Spleen (tissue), 11 donors: ENCODE results near the gene PAPPA. TPM values are rescaled to one million over a fixed set of nuclear protein-coding genes. Genes with fewer than 3 reads are reported as not detected.

Experiments
- DNase-seq: peaks from one replicate; pipeline ENCODE4 v3.0.0-alpha.2; 2020
- H3K27ac ChIP-seq, 8 donors: fragments of 200-600 bp; sonication (generic) in 7 of 8; 1 replicate in 4 of 8; 2 replicates in 4 of 8; pipeline versions ENCODE4 v1.5.0 to v1.8.0; 2016 to 2021; ENCODE audit warnings: inconsistent platforms in 4 of 8, mild to moderate bottlenecking in 4 of 8, moderate library complexity in 1 of 8
- H3K27me3 ChIP-seq, 7 donors: fragments of 200-600 bp; sonication (generic) in 6 of 7; replicated peaks in 1 of 7; 1 replicate in 4 of 7; 2 replicates in 3 of 7; pipeline versions ENCODE4 v1.5.0 to v1.8.0; 2016 to 2021; ENCODE audit warnings: inconsistent platforms in 3 of 7, mild to moderate bottlenecking in 1 of 7
- H3K36me3 ChIP-seq, 6 donors: fragments of 200-600 bp; sonication (generic) in 5 of 6; 1 replicate in 4 of 6; 2 replicates in 2 of 6; pipeline versions ENCODE4 v1.5.0 to v1.8.0; 2016 to 2021; ENCODE audit warnings: inconsistent platforms in 2 of 6
- H3K4me1 ChIP-seq, 6 donors: fragments of 200-600 bp; sonication (generic) in 5 of 6; 1 replicate in 3 of 6; 2 replicates in 3 of 6; pipeline versions ENCODE4 v1.5.0 to v1.8.0; 2016 to 2021; ENCODE audit warnings: inconsistent platforms in 3 of 6
- H3K4me3 ChIP-seq, 8 donors: fragments of 200-600 bp; sonication (generic) in 7 of 8; 1 replicate in 4 of 8; 2 replicates in 4 of 8; pipeline versions ENCODE4 v1.5.0 to v1.8.0; 2016 to 2021; ENCODE audit warnings: inconsistent platforms in 4 of 8, mild to moderate bottlenecking in 4 of 8, moderate library complexity in 2 of 8
- H3K9me3 ChIP-seq, 8 donors: fragments of 200-600 bp; sonication (generic) in 7 of 8; 1 replicate in 4 of 8; 2 replicates in 4 of 8; pipeline versions ENCODE4 v1.5.0 to v1.8.0; 2016 to 2021; ENCODE audit warnings: inconsistent platforms in 4 of 8
- POLR2A ChIP-seq, 3 donors: fragments of 450-650 bp; IDR thresholded peaks; one replicate each; pipeline ENCODE4 v1.5.1; 2017; ENCODE audit warnings: antibody characterized with exemption in 3 of 3, mild to moderate bottlenecking in 1 of 3
- POLR2AphosphoS5 ChIP-seq, 3 donors: sonication (generic); formaldehyde crosslinking; IDR thresholded peaks; one replicate each; pipeline ENCODE4 v1.5.1; 2017; ENCODE audit warnings: antibody characterized with exemption in 3 of 3
- WGBS, 5 donors: extraction: QIAGEN DNeasy Blood & Tissue Kit in 3 of 5; methylation state at CpG; one replicate each; pipeline versions ENCODE4 v1.1.5 to v1.1.7; 2013 to 2018; 5-methylcytosine and 5-hydroxymethylcytosine counted together
- intact Hi-C: fragments of 100-400 bp; cut with DNase I; formaldehyde crosslinking; loops from one replicate; pipeline ENCODE4 v1.15.0; 2023; ENCODE audit warnings: low total_unique reads
- polyA plus RNA-seq, 3 donors: library from polyadenylated mRNA; stranded (reverse); fragments of 200-250 nt; gene quantifications; one replicate each; pipeline ENCODE4 v1.2.1, GENCODE V29; 2013
- total RNA-seq, 7 donors: library from RNA; depleted of rRNA in 3 of 7; stranded (reverse); fragments of >200 nt in 3 of 7; fragmentation: NEBNext Ultra II Directional in 4 of 7; extraction: Animal tissue kit (Norgen Biotek cat#: 25700) in 4 of 7; gene quantifications; one replicate each; pipeline versions ENCODE4 v1.1.0 to v1.2.1, GENCODE V29; 2016 to 2021
- TF ChIP-seq, protein P1 (sequence below), 11 experiments: fragments of 200-600 bp in 7 of 11; fragments of 450-650 bp in 4 of 11; sonication (generic) in 4 of 11; IDR thresholded peaks in 8 of 11; conservative IDR thresholded peaks in 3 of 11; 1 replicate in 7 of 11; 2 replicates in 4 of 11; pipeline versions ENCODE4 v1.4.0 to v1.8.0; 2016 to 2021; ENCODE audit warnings: antibody characterized with exemption in 11 of 11, inconsistent platforms in 4 of 11, mild to moderate bottlenecking in 1 of 11
- donor health status: healthy with polysubstance abuse.
- donor health status: DM: no; HTN: no; CAD: no; lungs with moderate emphysema.
- donor health status: DM: no; HTN: no; CAD: no.
- donor health status: Bipolar disorder and iron deficiency.
- donor health status: healthy.
- donor health status: DM: no; HTN: no; CAD: no.
- donor health status: DM: yes; HTN: yes; CAD: no.

The PAPPA gene
- total and polyA plus RNA-seq, 10 donors, result 0.13 to 1.4 (median 0.45) TPM

DNA sequence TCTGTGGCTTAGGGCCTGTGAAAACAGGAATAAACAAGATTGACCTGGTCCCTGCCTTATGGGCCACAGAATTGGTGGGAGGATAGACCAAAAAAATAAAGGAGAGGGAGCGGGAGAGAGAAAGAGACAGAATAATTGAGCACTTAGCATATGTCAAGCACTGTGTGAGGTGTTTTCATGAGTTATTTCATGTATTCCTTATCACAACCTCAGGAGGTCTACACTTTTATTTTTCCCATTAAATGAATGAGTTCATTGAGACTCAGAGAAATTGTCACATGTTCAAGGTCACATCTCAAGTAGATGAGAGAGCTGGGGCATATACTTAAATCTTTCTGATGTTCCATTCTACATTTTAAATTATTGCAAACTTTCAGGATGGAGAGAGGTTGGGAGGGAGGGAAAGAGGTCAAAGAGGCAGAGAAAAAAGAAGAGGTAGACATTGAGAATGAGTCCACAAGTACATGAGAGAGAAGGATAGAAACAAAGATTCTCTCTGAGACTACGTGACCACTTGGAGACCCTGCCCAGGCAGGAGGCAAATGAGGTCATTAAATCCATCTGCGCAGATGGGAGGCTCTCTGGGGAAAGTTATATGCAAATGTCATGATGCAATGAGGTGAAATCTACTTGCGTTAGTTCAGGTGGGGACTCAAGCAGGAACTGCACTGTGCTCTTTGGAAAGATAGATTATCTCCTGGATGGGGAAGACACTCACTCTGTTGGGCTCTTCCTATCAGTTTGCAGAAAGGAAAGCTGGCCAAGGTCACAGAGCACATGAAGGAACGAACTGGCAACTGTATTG lies 241.5 kb downstream of the PAPPA start:
- Histone ChIP-seq H3K36me3 (no peaks in the 10 kb centered on the region), H3K4me1 (no peaks in the 10 kb centered on the region), H3K27me3 (no peaks in the 10 kb centered on the region), H3K4me3 (no peak overlapping the region), H3K9me3 (no peaks in the 10 kb centered on the region), H3K27ac (no peak overlapping the region)
- WGBS, 5 donors, result 71 to 86% (median 80%) methylated on average over 5 of the region's 5 CpGs
- DNase-seq, result no peak
- intact Hi-C loops, result no loop called here
- TF ChIP-seq POLR2A (IDR thresholded peaks at IDR 0.05), result no peak
- TF ChIP-seq POLR2AphosphoS5 (IDR thresholded peaks at IDR 0.05), result no peak
- TF ChIP-seq, protein P1, sequence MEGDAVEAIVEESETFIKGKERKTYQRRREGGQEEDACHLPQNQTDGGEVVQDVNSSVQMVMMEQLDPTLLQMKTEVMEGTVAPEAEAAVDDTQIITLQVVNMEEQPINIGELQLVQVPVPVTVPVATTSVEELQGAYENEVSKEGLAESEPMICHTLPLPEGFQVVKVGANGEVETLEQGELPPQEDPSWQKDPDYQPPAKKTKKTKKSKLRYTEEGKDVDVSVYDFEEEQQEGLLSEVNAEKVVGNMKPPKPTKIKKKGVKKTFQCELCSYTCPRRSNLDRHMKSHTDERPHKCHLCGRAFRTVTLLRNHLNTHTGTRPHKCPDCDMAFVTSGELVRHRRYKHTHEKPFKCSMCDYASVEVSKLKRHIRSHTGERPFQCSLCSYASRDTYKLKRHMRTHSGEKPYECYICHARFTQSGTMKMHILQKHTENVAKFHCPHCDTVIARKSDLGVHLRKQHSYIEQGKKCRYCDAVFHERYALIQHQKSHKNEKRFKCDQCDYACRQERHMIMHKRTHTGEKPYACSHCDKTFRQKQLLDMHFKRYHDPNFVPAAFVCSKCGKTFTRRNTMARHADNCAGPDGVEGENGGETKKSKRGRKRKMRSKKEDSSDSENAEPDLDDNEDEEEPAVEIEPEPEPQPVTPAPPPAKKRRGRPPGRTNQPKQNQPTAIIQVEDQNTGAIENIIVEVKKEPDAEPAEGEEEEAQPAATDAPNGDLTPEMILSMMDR (IDR thresholded peaks at IDR 0.05 in 8 of 11, conservative IDR thresholded peaks at IDR 0.05 in 3 of 11), result no peak

DNA sequence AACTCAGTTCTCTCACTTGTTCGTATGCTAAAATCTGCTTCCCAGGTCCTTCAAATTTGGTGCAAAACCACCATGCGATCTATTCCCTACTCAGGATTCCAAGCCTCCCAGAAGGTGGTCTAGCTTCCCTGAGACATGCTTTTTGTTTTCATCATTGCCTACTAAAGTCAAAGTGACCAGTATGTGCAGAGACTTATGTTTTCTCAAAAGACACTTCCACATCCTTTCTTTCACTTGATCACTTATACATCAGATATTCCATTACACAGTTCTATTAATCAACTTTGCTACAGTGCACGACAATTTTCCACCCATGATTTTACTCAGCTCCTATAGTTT lies 242.1 kb downstream of the PAPPA start:
- Histone ChIP-seq H3K9me3 (no peaks in the 10 kb centered on the region), H3K4me1 (no peaks in the 10 kb centered on the region), H3K4me3 (no peak overlapping the region), H3K27me3 (no peaks in the 10 kb centered on the region), H3K27ac (no peak overlapping the region), H3K36me3 (no peaks in the 10 kb centered on the region)
- TF ChIP-seq, protein P1 (IDR thresholded peaks at IDR 0.05 in 8 of 11, conservative IDR thresholded peaks at IDR 0.05 in 3 of 11), result no peak
- no peak for TF ChIP-seq POLR2A (IDR thresholded peaks at IDR 0.05)
- no peak for TF ChIP-seq POLR2AphosphoS5 (IDR thresholded peaks at IDR 0.05)
- intact Hi-C loops, result no loop called here
- DNase-seq, result no peak
- 86 to 93% (median 92%) methylated on average over 3 of the region's 3 CpGs for WGBS, 5 donors

DNA sequence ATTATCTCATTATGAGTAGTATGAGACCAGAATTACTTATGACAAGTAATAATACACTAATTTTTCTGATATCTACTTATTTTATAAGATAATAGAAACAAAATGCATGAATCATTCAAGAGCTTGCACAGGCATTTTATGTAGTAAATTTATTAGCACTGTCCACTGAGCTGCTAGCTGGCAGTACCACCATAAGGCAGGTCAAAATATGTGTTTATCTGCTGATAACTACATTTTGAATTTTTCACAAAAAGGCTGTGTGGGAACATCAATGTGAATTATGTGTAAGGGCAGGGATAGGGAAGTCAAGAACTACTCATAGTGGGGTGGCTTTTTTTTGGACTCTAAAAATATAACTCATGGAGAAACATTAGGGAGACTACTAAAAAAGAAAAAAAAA lies 249.6 kb downstream of the PAPPA start:
- TF ChIP-seq, protein P1 (IDR thresholded peaks at IDR 0.05 in 8 of 11, conservative IDR thresholded peaks at IDR 0.05 in 3 of 11), result no peak
- TF ChIP-seq POLR2A (IDR thresholded peaks at IDR 0.05) (no peak), POLR2AphosphoS5 (IDR thresholded peaks at IDR 0.05) (no peak)
- intact Hi-C loops, result no loop called here

GRCh38 chr9:116404228-116404627 lies 250.6 kb downstream of the PAPPA start:
- TF ChIP-seq, protein P1 (IDR thresholded peaks at IDR 0.05 in 8 of 11, conservative IDR thresholded peaks at IDR 0.05 in 3 of 11), result no peak
- TF ChIP-seq POLR2A (IDR thresholded peaks at IDR 0.05), result no peak
- TF ChIP-seq POLR2AphosphoS5 (IDR thresholded peaks at IDR 0.05), result no peak
- Histone ChIP-seq H3K27ac (no peak overlapping the region), H3K27me3 (no peaks in the 10 kb centered on the region), H3K4me3 (no peak overlapping the region), H3K9me3 (no peaks in the 10 kb centered on the region), H3K36me3 (no peaks in the 10 kb centered on the region), H3K4me1 (no peaks in the 10 kb centered on the region)
- DNase-seq, result no peak
- intact Hi-C loops, result no loop called here
- 83 to 93% (median 92%) methylated on average over 3 of the region's 3 CpGs for WGBS, 5 donors

More for the DNA sequence above, 249.6 kb downstream of the PAPPA start:
- Histone ChIP-seq H3K4me1 (no peaks in the 10 kb centered on the region), H3K4me3 (no peak overlapping the region), H3K36me3 (no peaks in the 10 kb centered on the region), H3K27me3 (no peaks in the 10 kb centered on the region), H3K9me3 (no peaks in the 10 kb centered on the region), H3K27ac (no peak overlapping the region)
- DNase-seq, result no peak
